Measurements from ENCODE around the gene KIF17.
"Not testable (repeated sequence)": the region's sequence is repeated elsewhere in the genome, so short reads cannot be mapped to it uniquely, and the experiment has no call there.

Gene KIF17

GRCh38 chr1:20728371-20729154, 10.8 kb upstream of the KIF17 start:
- FAIRE-seq (no peak), DNase-seq (ENCODE audit: extremely low spot score, insufficient read length, low read depth) (no peak)

- no peak for DNase-seq (ENCODE audit: extremely low spot score, insufficient read length, low read depth)
- FAIRE-seq = no peak
These were observed 10.0 kb upstream of the KIF17 start for GRCh38 chr1:20727746-20728316.

- DNase-seq (ENCODE audit: extremely low spot score, insufficient read length, low read depth) (no peak), FAIRE-seq (no peak)
These were observed 9.3 kb upstream of the KIF17 start for GRCh38 chr1:20726932-20727745.

- no peak for DNase-seq (ENCODE audit: extremely low spot score, insufficient read length, low read depth)
- no peak for FAIRE-seq
These were observed 8.5 kb upstream of the KIF17 start for GRCh38 chr1:20726118-20726911.

GRCh38 chr1:20725189-20726117, 7.6 kb upstream of the KIF17 start:
- no peak for DNase-seq (ENCODE audit: extremely low spot score, insufficient read length, low read depth)
- no peak for FAIRE-seq

GRCh38 chr1:20724364-20725188, 6.8 kb upstream of the KIF17 start:
- no peak for FAIRE-seq
- DNase-seq (ENCODE audit: extremely low spot score, insufficient read length, low read depth) = no peak

- DNase-seq (ENCODE audit: extremely low spot score, insufficient read length, low read depth) = no peak
- no peak for FAIRE-seq
These were observed 5.9 kb upstream of the KIF17 start for GRCh38 chr1:20723537-20724363.

GRCh38 chr1:20723159-20723536, 5.3 kb upstream of the KIF17 start:
- no peak for DNase-seq (ENCODE audit: extremely low spot score, insufficient read length, low read depth)
- no peak for FAIRE-seq

- FAIRE-seq (no peak), DNase-seq (ENCODE audit: extremely low spot score, insufficient read length, low read depth) (no peak)
These were observed 3.6 kb upstream of the KIF17 start for GRCh38 chr1:20721117-20722061.

- FAIRE-seq = no peak
These were observed 2.9 kb upstream of the KIF17 start for GRCh38 chr1:20720631-20721091.

GRCh38 chr1:20719871-20720620, 2.2 kb upstream of the KIF17 start:
- no peak for FAIRE-seq
- DNase-seq (ENCODE audit: extremely low spot score, insufficient read length, low read depth) = no peak

More at GRCh38 chr1:20720631-20721091, 2.9 kb upstream of the KIF17 start:
- DNase-seq (ENCODE audit: extremely low spot score, insufficient read length, low read depth) = no peak

GRCh38 chr1:20719261-20719660, 1.5 kb upstream of the KIF17 start:
- FAIRE-seq (no peak), DNase-seq (ENCODE audit: extremely low spot score, insufficient read length, low read depth) (no peak)

- not testable (repeated sequence) for FAIRE-seq; DNase-seq (ENCODE audit: extremely low spot score, insufficient read length, low read depth)
These were observed 606 bp upstream of the KIF17 start for GRCh38 chr1:20718343-20718882.

GRCh38 chr1:20716232-20716631, 1.6 kb downstream of the KIF17 start:
- no peak for FAIRE-seq
- DNase-seq (ENCODE audit: extremely low spot score, insufficient read length, low read depth) = no peak

- FAIRE-seq (no peak), DNase-seq (ENCODE audit: extremely low spot score, insufficient read length, low read depth) (no peak)
These were observed 2.4 kb downstream of the KIF17 start for GRCh38 chr1:20715406-20715805.

Measured in GM18507 (cell line).